K562 (cell line): ENCODE measurements around the gene SPINK14. TPM values are rescaled to one million over a fixed set of nuclear protein-coding genes. Genes with fewer than 3 reads are reported as not detected.
A peak's percentile ranks its signal among the peaks of the same experiment; 100 is the strongest.

ENCODE experiments used
- FOXA1 ChIP-seq: fragments of 450-650 bp; IDR thresholded peaks from 2 replicates; pipeline ENCODE4 v1.6.1; 2016; ENCODE audit warnings: mild to moderate bottlenecking, borderline replicate concordance
- IFI16 ChIP-seq: fragments of 250-450 bp; sonication (Bioruptor Pico); IDR thresholded peaks from 2 replicates; pipeline ENCODE4 v2.1.2; 2022; ENCODE audit warnings: mild to moderate bottlenecking, inconsistent platforms
- LCOR ChIP-seq: sonication (generic); formaldehyde crosslinking; IDR thresholded peaks from 2 replicates; pipeline ENCODE4 v1.8.0; 2022; ENCODE audit warnings: mild to moderate bottlenecking, missing genetic modification reagents
- MCM3 ChIP-seq: fragments of 450-650 bp; IDR thresholded peaks from 2 replicates; pipeline ENCODE4 v1.6.1; 2016
- MCM7 ChIP-seq, 2 experiments: fragments of 450-650 bp; IDR thresholded peaks; 2 replicates each; pipeline ENCODE4 v1.6.1; 2016 to 2018
- NCOA4 ChIP-seq: fragments of 450-650 bp; IDR thresholded peaks from 2 replicates; pipeline ENCODE4 v1.6.1; 2018; ENCODE audit warnings: mild to moderate bottlenecking; ENCODE audit not compliant: partially characterized antibody
- POLR3A ChIP-seq: IDR thresholded peaks from 2 replicates; pipeline ENCODE4 v1.6.1; 2011; ENCODE audit warnings: borderline replicate concordance, mild to moderate bottlenecking, moderate library complexity; ENCODE audit not compliant: insufficient read length, insufficient read depth; ENCODE audit errors: extremely low read depth
- RAD21 ChIP-seq, 2 experiments: fragments of 250-450 bp in 1 of 2; fragments of 450-650 bp in 1 of 2; sonication (Bioruptor Pico) in 1 of 2; formaldehyde crosslinking in 1 of 2; IDR thresholded peaks in 1 of 2; conservative IDR thresholded peaks in 1 of 2; 2 replicates each; pipeline versions ENCODE4 v1.4.0 to v1.8.0; 2020 to 2022; ENCODE audit warnings: mild to moderate bottlenecking in 2 of 2, moderate library complexity in 1 of 2
- REST ChIP-seq, 2 experiments: fragments of 450-650 bp; formaldehyde crosslinking in 1 of 2; IDR thresholded peaks; 2 replicates each; pipeline versions ENCODE4 v1.4.0 to v1.6.1; 2014 to 2020; ENCODE audit warnings: mild to moderate bottlenecking in 2 of 2, borderline replicate concordance in 1 of 2, low read depth in 1 of 2
- SAFB2 ChIP-seq: fragments of 200-400 bp; formaldehyde crosslinking; IDR thresholded peaks from 2 replicates; pipeline ENCODE4 v1.6.1; 2018; ENCODE audit warnings: borderline replicate concordance, low read length, low read depth, moderate library complexity; ENCODE audit not compliant: severe bottlenecking
- SIN3A ChIP-seq, 2 experiments: fragments of 150-350 bp in 1 of 2; IDR thresholded peaks; 2 replicates each; pipeline ENCODE4 v1.6.1; 2011 to 2016; ENCODE audit warnings: borderline replicate concordance in 2 of 2, low read depth in 2 of 2, low read length in 2 of 2, mild to moderate bottlenecking in 2 of 2, moderate library complexity in 2 of 2; ENCODE audit not compliant: control insufficient read depth in 1 of 2
- SMARCE1 ChIP-seq: fragments of 450-650 bp; IDR thresholded peaks from 2 replicates; pipeline ENCODE4 v1.7.1; 2016; ENCODE audit warnings: mild to moderate bottlenecking
- SREBF2 ChIP-seq: sonication (generic); formaldehyde crosslinking; IDR thresholded peaks from 2 replicates; pipeline ENCODE4 v1.4.0; 2020; ENCODE audit warnings: mild to moderate bottlenecking, missing genetic modification reagents
- ZFP1 ChIP-seq: fragments of 450-650 bp; formaldehyde crosslinking; IDR thresholded peaks from 2 replicates; pipeline ENCODE4 v1.4.0; 2020; ENCODE audit warnings: mild to moderate bottlenecking, mixed read lengths
- ZSCAN29 ChIP-seq: fragments of 450-650 bp; IDR thresholded peaks from 2 replicates; pipeline ENCODE4 v1.6.1; 2017
- polyA plus RNA-seq, 8 experiments: library from polyadenylated mRNA; depleted of rRNA in 4 of 8; stranded (reverse) in 5 of 8; unstranded in 3 of 8; fragments of >200 nt; fragmentation: Nextera tagmentation in 2 of 8; fragmentation: Illumina TruSeq in 1 of 8; extraction: Ambion mirVana in 2 of 8; extraction: Trizol in 1 of 8; gene quantifications; 2 replicates each; pipeline versions ENCODE4 v1.2.1 to v1.2.3, GENCODE V29; 2011 to 2014; ENCODE audit warnings: inconsistent platforms in 1 of 8, missing spikeins in 1 of 8
- total RNA-seq, 7 experiments: library from RNA; depleted of rRNA in 6 of 7; stranded (reverse); fragments of >200 nt in 6 of 7; fragmentation: Illumina TruSeq in 2 of 7; extraction: Trizol in 2 of 7; gene quantifications; 2 replicates each; pipeline versions ENCODE4 v1.2.1 to v1.2.3, GENCODE V29; 2011 to 2021; ENCODE audit warnings: low replicate concordance in 1 of 7
- TF ChIP-seq, protein P1 (sequence below): fragments of 450-650 bp; formaldehyde crosslinking; IDR thresholded peaks from 2 replicates; pipeline ENCODE4 v1.4.0; 2020; ENCODE audit warnings: mild to moderate bottlenecking, moderate library complexity

Gene SPINK14
- total and polyA plus RNA-seq, 9 of the 15 experiments (the other 6 are each of a cell fraction or from before 2014, with no cell fraction given): not detected

GRCh38 chr5:148179234-148179824, 11.0 kb downstream of the SPINK14 start (continued):
- TF ChIP-seq SMARCE1: no peak
- no peak for TF ChIP-seq FOXA1
- TF ChIP-seq MCM7 (IDR thresholded peaks at IDR 0.05): no peak
- TF ChIP-seq LCOR (CRISPR knock-in tag): no peak
- TF ChIP-seq SREBF2 (CRISPR knock-in tag): no peak
- TF ChIP-seq ZFP1 (CRISPR knock-in tag): no peak
- TF ChIP-seq MCM3: no peak
- no peak for TF ChIP-seq IFI16 (CRISPR knock-in tag)
- no peak for TF ChIP-seq ZSCAN29
- TF ChIP-seq POLR3A: no peak
- TF ChIP-seq, protein P1, sequence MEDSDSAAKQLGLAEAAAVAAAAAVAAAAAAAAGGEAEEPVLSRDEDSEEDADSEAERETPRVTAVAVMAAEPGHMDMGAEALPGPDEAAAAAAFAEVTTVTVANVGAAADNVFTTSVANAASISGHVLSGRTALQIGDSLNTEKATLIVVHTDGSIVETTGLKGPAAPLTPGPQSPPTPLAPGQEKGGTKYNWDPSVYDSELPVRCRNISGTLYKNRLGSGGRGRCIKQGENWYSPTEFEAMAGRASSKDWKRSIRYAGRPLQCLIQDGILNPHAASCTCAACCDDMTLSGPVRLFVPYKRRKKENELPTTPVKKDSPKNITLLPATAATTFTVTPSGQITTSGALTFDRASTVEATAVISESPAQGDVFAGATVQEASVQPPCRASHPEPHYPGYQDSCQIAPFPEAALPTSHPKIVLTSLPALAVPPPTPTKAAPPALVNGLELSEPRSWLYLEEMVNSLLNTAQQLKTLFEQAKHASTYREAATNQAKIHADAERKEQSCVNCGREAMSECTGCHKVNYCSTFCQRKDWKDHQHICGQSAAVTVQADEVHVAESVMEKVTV: peak; percentile 60; the same call in 1 of the 2 replicates
- TF ChIP-seq RAD21 (CRISPR knock-in tag; conservative IDR thresholded peaks at IDR 0.05 in 1 of 2, IDR thresholded peaks at IDR 0.05 in 1 of 2): peak; percentile 89
- no peak for TF ChIP-seq SIN3A (IDR thresholded peaks at IDR 0.05; ENCODE audit: borderline replicate concordance in 2 of 2, control insufficient read depth in 1 of 2, low read depth in 2 of 2, low read length in 2 of 2)
- peak; percentile 72; the same call in 1 of the 2 replicates for TF ChIP-seq REST (IDR thresholded peaks at IDR 0.05; ENCODE audit: borderline replicate concordance)
- TF ChIP-seq REST (CRISPR knock-in tag; IDR thresholded peaks at IDR 0.05; ENCODE audit: low read depth): no peak
- TF ChIP-seq SAFB2: no peak
- TF ChIP-seq NCOA4: no peak
